WTC11 (cell line): ENCODE measurements around the gene HOXB3. TPM values are rescaled to one million over a fixed set of nuclear protein-coding genes. Genes with fewer than 3 reads are reported as not detected.

Experiments used
- ATAC-seq: fragments of 200-7000 bp; cut with Tn5 transposase; 2 replicates; pipeline ENCODE4 v1.10.0; 2021; ENCODE audit warnings: mild to moderate bottlenecking, moderate library complexity
- CTCF ChIA-PET: fragments of 300-600 bp; sonication (Branson Sonifier 250); formaldehyde crosslinking; loops from one replicate; lab custom pipeline; 2021; ENCODE audit warnings: antibody characterized with exemption; lab: Charles Lee
- POLR2A ChIA-PET: fragments of 350-600 bp; sonication (Branson Sonifier 250); formaldehyde crosslinking; loops from one replicate; lab custom pipeline; 2021; ENCODE audit warnings: antibody characterized with exemption; lab: Charles Lee
- DNase-seq: peaks from one replicate; pipeline ENCODE4 v3.0.0; 2021; ENCODE audit warnings: low spot score
- H3K27ac Mint-ChIP-seq: 2 replicates; pipeline ENCODE4 v1.8.0; 2021; ENCODE audit warnings: mixed read lengths
- H3K27me3 Mint-ChIP-seq: 2 replicates; pipeline ENCODE4 v1.8.0; 2021; ENCODE audit warnings: low read depth, mild to moderate bottlenecking, moderate library complexity, mixed read lengths
- H3K36me3 Mint-ChIP-seq: 2 replicates; pipeline ENCODE4 v1.8.0; 2021; ENCODE audit warnings: mixed read lengths
- H3K4me1 Mint-ChIP-seq: 2 replicates; pipeline ENCODE4 v1.8.0; 2022; ENCODE audit warnings: mixed read lengths
- H3K4me3 Mint-ChIP-seq: 2 replicates; pipeline ENCODE4 v1.8.0; 2021; ENCODE audit warnings: mild to moderate bottlenecking, moderate library complexity, mixed read lengths
- H3K9me3 Mint-ChIP-seq: 2 replicates; pipeline ENCODE4 v1.8.0; 2021; ENCODE audit warnings: mixed read lengths
- AR ChIP-seq: fragments of 250-450 bp; sonication (Bioruptor Pico); IDR thresholded peaks from 2 replicates; pipeline ENCODE4 v1.9.0; 2021; ENCODE audit warnings: mild to moderate bottlenecking
- ATF1 ChIP-seq: sonication (generic); formaldehyde crosslinking; IDR thresholded peaks from 2 replicates; pipeline ENCODE4 v1.8.1; 2023; ENCODE audit warnings: mild to moderate bottlenecking, moderate library complexity, missing genetic modification reagents
- E2F4 ChIP-seq: sonication (generic); formaldehyde crosslinking; IDR thresholded peaks from 2 replicates; pipeline ENCODE4 v1.8.1; 2022; ENCODE audit warnings: low read depth, mild to moderate bottlenecking, moderate library complexity, missing genetic modification reagents, borderline replicate concordance
- E2F5 ChIP-seq: sonication (generic); formaldehyde crosslinking; IDR thresholded peaks from 2 replicates; pipeline ENCODE4 v1.8.1; 2022; ENCODE audit warnings: mild to moderate bottlenecking, moderate library complexity, missing genetic modification reagents
- ELF4 ChIP-seq: sonication (generic); formaldehyde crosslinking; IDR thresholded peaks from 2 replicates; pipeline ENCODE4 v1.8.1; 2022; ENCODE audit warnings: low read depth, mild to moderate bottlenecking, moderate library complexity, missing genetic modification reagents
- ERG ChIP-seq: fragments of 250-450 bp; sonication (Bioruptor Pico); IDR thresholded peaks from 2 replicates; pipeline ENCODE4 v1.8.0; 2021; ENCODE audit warnings: mild to moderate bottlenecking
- FOXP4 ChIP-seq: sonication (generic); formaldehyde crosslinking; IDR thresholded peaks from 2 replicates; pipeline ENCODE4 v1.8.0; 2022; ENCODE audit warnings: mild to moderate bottlenecking, missing genetic modification reagents
- HMGA2 ChIP-seq: fragments of 250-450 bp; sonication (Bioruptor Pico); IDR thresholded peaks from 2 replicates; pipeline ENCODE4 v1.4.0; 2021; ENCODE audit warnings: mild to moderate bottlenecking, moderate library complexity
- MLX ChIP-seq: sonication (generic); formaldehyde crosslinking; IDR thresholded peaks from 2 replicates; pipeline ENCODE4 v1.8.1; 2023; ENCODE audit warnings: mild to moderate bottlenecking, missing genetic modification reagents, moderate library complexity
- NFE2L1 ChIP-seq: sonication (generic); formaldehyde crosslinking; IDR thresholded peaks from 2 replicates; pipeline ENCODE4 v1.8.1; 2023; ENCODE audit warnings: missing genetic modification reagents
- NR2C2 ChIP-seq: sonication (generic); formaldehyde crosslinking; IDR thresholded peaks from 2 replicates; pipeline ENCODE4 v1.8.0; 2022; ENCODE audit warnings: mild to moderate bottlenecking, missing genetic modification reagents
- USF1 ChIP-seq: sonication (generic); formaldehyde crosslinking; IDR thresholded peaks from 2 replicates; pipeline ENCODE4 v1.8.0; 2022; ENCODE audit warnings: mild to moderate bottlenecking, missing genetic modification reagents
- ZNF121 ChIP-seq: sonication (generic); formaldehyde crosslinking; IDR thresholded peaks from 2 replicates; pipeline ENCODE4 v1.8.0; 2023; ENCODE audit warnings: missing genetic modification reagents
- ZNF423 ChIP-seq: fragments of 250-450 bp; sonication (Bioruptor Pico); IDR thresholded peaks from 2 replicates; pipeline ENCODE4 v2.1.2; 2022; ENCODE audit warnings: mild to moderate bottlenecking, moderate library complexity
- ZNF671 ChIP-seq: fragments of 250-450 bp; sonication (Bioruptor Pico); IDR thresholded peaks from 2 replicates; pipeline ENCODE4 v1.8.0; 2021; ENCODE audit warnings: mild to moderate bottlenecking
- total RNA-seq: library from RNA; stranded (reverse); gene quantifications from 3 replicates; pipeline ENCODE4 v1.2.3, GENCODE V29; 2021
- TF ChIP-seq, protein P1 (sequence below): sonication (generic); formaldehyde crosslinking; IDR thresholded peaks from 2 replicates; pipeline ENCODE4 v1.8.1; 2023; ENCODE audit warnings: mild to moderate bottlenecking, missing genetic modification reagents, moderate library complexity
- TF ChIP-seq, protein P2 (sequence below): sonication (generic); formaldehyde crosslinking; IDR thresholded peaks from 2 replicates; pipeline ENCODE4 v1.8.1; 2022; ENCODE audit warnings: mild to moderate bottlenecking, missing genetic modification reagents, moderate library complexity, borderline replicate concordance
- TF ChIP-seq, protein P3 (sequence below): sonication (generic); formaldehyde crosslinking; IDR thresholded peaks from 2 replicates; pipeline ENCODE4 v1.8.0; 2022; ENCODE audit warnings: mild to moderate bottlenecking, missing genetic modification reagents

The HOXB3 gene
- total RNA-seq, 1 experiment from 2014 or later, result 0.09 TPM

GRCh38 chr17:48568499-48569239 is 21.4 kb downstream of the HOXB3 start:
- no peak for DNase-seq
- POLR2A ChIA-PET, result no interaction called here
- no peaks in the 10 kb centered on the region for H3K36me3 Mint-ChIP-seq
- CTCF ChIA-PET, result interaction anchor here (0.6 to 1.1 kb wide), 2 partner anchors 18 to 68 kb away, joined by 3 to 4 read pairs (median 4); no protein-coding TSS in a partner anchor
- H3K27me3 Mint-ChIP-seq, result peaks cover 4% of the 10 kb centered on the region; the same call in 1 of the 2 replicates
- ATAC-seq, result no peak
- 0 out of 2 replicates have a peak overlapping the region, but pooled peaks have one; percentile 25 for H3K4me3 Mint-ChIP-seq
- no peak overlapping the region for H3K27ac Mint-ChIP-seq
- peaks cover 33% of the 10 kb centered on the region for H3K4me1 Mint-ChIP-seq
- TF ChIP-seq USF1 (CRISPR knock-in tag), result peak; percentile 17; the same call in 1 of the 2 replicates
- TF ChIP-seq, protein P1, sequence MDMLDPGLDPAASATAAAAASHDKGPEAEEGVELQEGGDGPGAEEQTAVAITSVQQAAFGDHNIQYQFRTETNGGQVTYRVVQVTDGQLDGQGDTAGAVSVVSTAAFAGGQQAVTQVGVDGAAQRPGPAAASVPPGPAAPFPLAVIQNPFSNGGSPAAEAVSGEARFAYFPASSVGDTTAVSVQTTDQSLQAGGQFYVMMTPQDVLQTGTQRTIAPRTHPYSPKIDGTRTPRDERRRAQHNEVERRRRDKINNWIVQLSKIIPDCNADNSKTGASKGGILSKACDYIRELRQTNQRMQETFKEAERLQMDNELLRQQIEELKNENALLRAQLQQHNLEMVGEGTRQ, result peak; percentile 42
- no peak for TF ChIP-seq ERG (CRISPR knock-in tag)
- TF ChIP-seq, protein P2, sequence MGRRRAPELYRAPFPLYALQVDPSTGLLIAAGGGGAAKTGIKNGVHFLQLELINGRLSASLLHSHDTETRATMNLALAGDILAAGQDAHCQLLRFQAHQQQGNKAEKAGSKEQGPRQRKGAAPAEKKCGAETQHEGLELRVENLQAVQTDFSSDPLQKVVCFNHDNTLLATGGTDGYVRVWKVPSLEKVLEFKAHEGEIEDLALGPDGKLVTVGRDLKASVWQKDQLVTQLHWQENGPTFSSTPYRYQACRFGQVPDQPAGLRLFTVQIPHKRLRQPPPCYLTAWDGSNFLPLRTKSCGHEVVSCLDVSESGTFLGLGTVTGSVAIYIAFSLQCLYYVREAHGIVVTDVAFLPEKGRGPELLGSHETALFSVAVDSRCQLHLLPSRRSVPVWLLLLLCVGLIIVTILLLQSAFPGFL (CRISPR knock-in tag), result no peak
- no peaks in the 10 kb centered on the region for H3K9me3 Mint-ChIP-seq

- H3K9me3 Mint-ChIP-seq, result no peaks in the 10 kb centered on the region
- H3K27ac Mint-ChIP-seq, result no peak overlapping the region
- no peak overlapping the region for H3K4me3 Mint-ChIP-seq
- peaks cover 13% of the 10 kb centered on the region; the same call in 1 of the 2 replicates for H3K27me3 Mint-ChIP-seq
- peak; percentile 8; the same call in 1 of the 2 replicates for ATAC-seq
- no peaks in the 10 kb centered on the region for H3K36me3 Mint-ChIP-seq
- no peak for DNase-seq
- POLR2A ChIA-PET, result no interaction called here
- peaks cover 30% of the 10 kb centered on the region for H3K4me1 Mint-ChIP-seq
- CTCF ChIA-PET, result interaction anchor here (0.6 to 1.0 kb wide), 2 partner anchors 69 to 104 kb away, joined by 3 to 8 read pairs (median 4); no protein-coding TSS in a partner anchor
- TF ChIP-seq, protein P3, sequence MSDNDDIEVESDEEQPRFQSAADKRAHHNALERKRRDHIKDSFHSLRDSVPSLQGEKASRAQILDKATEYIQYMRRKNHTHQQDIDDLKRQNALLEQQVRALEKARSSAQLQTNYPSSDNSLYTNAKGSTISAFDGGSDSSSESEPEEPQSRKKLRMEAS (CRISPR knock-in tag), result no peak
- TF ChIP-seq FOXP4 (CRISPR knock-in tag), result no peak
- TF ChIP-seq E2F4 (CRISPR knock-in tag), result no peak
- TF ChIP-seq ZNF423, result no peak
- TF ChIP-seq MLX, result no peak
- no peak for TF ChIP-seq ATF1 (CRISPR knock-in tag)
- no peak for TF ChIP-seq E2F5 (CRISPR knock-in tag)
- no peak for TF ChIP-seq NFE2L1 (CRISPR knock-in tag)
- TF ChIP-seq ZNF121 (CRISPR knock-in tag), result no peak
- TF ChIP-seq HMGA2 (CRISPR knock-in tag), result no peak
- TF ChIP-seq ELF4 (CRISPR knock-in tag), result no peak
- no peak for TF ChIP-seq ZNF671 (CRISPR knock-in tag)
- no peak for TF ChIP-seq AR
- TF ChIP-seq NR2C2 (CRISPR knock-in tag), result no peak
These were observed 22.2 kb downstream of the HOXB3 start for GRCh38 chr17:48567646-48568354.
